Measurements from ENCODE around the gene CAMP. TPM values are rescaled to one million over a fixed set of nuclear protein-coding genes. Genes with fewer than 3 reads are reported as not detected.

Gene CAMP
- total RNA-seq, 3 donors from 2014 or later: 2.9 TPM; not detected in 2

DNA sequence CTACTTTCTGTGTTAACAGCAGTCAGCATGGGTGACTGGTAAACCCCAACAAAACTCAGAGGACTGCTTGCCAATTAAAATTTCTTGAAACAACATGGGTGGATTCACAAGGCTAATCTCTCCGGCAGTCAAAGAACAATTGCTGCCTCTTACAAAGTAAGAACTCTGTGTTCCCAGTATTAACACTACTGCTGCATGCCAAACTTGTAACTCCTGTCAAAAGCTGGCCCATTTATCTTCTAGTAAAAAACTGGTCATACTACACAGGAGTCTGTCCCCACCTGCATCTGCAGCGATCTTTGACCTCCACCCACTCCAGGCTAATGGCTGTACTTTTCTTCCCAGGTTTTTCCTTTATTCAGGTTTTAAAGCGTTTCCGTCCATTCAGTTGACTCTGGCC is 8.9 kb downstream of the CAMP start:
- Histone ChIP-seq H3K4me3 (no peak overlapping the region), H3K36me3 (no peaks in the 10 kb centered on the region), H3K4me1 (no peaks in the 10 kb centered on the region), H3K27ac (no peak overlapping the region), H3K27me3 (no peaks in the 10 kb centered on the region), H3K9me3 (no peaks in the 10 kb centered on the region)
- intact Hi-C loops (cut with DNase I; ENCODE audit: low total_unique reads): no loop called here
- TF ChIP-seq POLR2A (IDR thresholded peaks at IDR 0.05) (no peak), POLR2AphosphoS5 (IDR thresholded peaks at IDR 0.05) (no peak)
- TF ChIP-seq, protein P1, sequence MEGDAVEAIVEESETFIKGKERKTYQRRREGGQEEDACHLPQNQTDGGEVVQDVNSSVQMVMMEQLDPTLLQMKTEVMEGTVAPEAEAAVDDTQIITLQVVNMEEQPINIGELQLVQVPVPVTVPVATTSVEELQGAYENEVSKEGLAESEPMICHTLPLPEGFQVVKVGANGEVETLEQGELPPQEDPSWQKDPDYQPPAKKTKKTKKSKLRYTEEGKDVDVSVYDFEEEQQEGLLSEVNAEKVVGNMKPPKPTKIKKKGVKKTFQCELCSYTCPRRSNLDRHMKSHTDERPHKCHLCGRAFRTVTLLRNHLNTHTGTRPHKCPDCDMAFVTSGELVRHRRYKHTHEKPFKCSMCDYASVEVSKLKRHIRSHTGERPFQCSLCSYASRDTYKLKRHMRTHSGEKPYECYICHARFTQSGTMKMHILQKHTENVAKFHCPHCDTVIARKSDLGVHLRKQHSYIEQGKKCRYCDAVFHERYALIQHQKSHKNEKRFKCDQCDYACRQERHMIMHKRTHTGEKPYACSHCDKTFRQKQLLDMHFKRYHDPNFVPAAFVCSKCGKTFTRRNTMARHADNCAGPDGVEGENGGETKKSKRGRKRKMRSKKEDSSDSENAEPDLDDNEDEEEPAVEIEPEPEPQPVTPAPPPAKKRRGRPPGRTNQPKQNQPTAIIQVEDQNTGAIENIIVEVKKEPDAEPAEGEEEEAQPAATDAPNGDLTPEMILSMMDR (IDR thresholded peaks at IDR 0.05): no peak
- no peak for DNase-seq (ENCODE audit: low spot score in 2 of 2)

DNA sequence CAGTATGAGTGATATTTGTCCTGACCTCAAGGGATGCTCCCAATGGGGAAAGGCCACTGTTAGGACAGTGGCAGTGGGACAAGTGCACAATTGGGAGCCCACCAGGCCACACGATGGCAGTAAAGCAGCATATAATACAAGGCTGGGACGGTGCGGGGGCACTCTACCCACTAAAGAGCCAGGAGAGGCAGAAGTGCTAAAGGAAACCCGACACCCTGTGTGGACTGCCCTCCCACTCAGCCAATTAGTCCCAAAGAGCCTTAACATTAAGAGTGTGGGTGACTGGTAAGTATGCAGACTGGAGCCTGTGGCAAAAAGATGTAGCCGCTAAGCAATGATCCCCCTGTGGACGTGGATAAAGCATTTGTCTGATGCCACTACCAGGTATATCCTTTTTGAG is 9.4 kb downstream of the CAMP start:
- Histone ChIP-seq H3K36me3 (no peaks in the 10 kb centered on the region), H3K27ac (no peak overlapping the region), H3K4me3 (no peak overlapping the region), H3K27me3 (no peaks in the 10 kb centered on the region), H3K9me3 (no peaks in the 10 kb centered on the region), H3K4me1 (no peaks in the 10 kb centered on the region)
- intact Hi-C loops (cut with DNase I; ENCODE audit: low total_unique reads): no loop called here
- TF ChIP-seq, protein P1 (IDR thresholded peaks at IDR 0.05): peak; percentile 14 to 57 (median 56)
- TF ChIP-seq POLR2A (IDR thresholded peaks at IDR 0.05) (no peak), POLR2AphosphoS5 (IDR thresholded peaks at IDR 0.05) (no peak)
- peak; percentile 64 to 66 for DNase-seq (ENCODE audit: low spot score in 2 of 2)

DNA sequence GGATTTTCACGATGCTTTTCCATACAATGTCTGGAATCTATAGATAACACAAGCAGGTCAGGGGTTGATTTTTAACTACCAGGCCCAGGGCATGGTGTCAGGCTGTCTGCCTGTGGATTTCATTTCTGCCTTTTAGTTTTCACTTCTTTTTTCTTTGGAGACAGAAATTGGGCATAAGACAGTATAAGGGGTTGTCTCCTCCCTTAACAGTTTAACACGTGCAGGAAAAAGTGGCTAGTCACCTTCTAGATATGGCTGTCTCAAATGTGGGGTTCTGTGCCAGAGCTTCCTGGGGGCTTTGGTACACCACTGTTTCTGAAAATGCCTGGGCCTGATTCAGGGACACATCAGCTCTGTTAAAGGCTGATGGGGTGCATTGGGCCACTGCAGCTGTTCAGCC is 10.2 kb downstream of the CAMP start:
- TF ChIP-seq, protein P1 (IDR thresholded peaks at IDR 0.05): no peak
- no peak for TF ChIP-seq POLR2AphosphoS5 (IDR thresholded peaks at IDR 0.05)
- no peak for TF ChIP-seq POLR2A (IDR thresholded peaks at IDR 0.05)
- intact Hi-C loops (cut with DNase I; ENCODE audit: low total_unique reads): no loop called here
- DNase-seq (ENCODE audit: low spot score in 2 of 2): no peak
- Histone ChIP-seq H3K27me3 (no peaks in the 10 kb centered on the region), H3K36me3 (no peaks in the 10 kb centered on the region), H3K4me3 (no peak overlapping the region), H3K27ac (no peak overlapping the region), H3K4me1 (no peaks in the 10 kb centered on the region), H3K9me3 (no peaks in the 10 kb centered on the region)

DNA sequence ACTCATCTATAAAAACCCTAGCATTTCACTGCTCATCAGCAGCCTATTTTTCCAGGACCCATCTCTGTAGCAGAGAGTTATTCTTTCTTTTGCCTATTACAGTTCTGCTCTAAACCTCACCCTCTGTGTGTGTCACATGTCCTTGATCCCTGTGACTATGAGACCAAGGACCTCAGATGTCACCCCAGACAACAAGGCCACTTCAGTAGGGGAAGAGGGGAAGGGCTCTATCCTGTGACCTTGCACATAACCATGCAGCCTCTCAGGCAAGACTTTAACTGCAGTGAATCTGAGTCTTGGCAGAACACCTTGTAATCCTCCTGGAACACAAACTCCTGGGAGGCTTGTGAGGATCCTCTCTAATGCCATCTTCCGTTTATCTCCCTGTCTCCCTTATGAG is 13.2 kb downstream of the CAMP start:
- peak overlapping the region in 1 of 2 donors; percentile 57 for H3K27ac ChIP-seq
- TF ChIP-seq POLR2AphosphoS5 (IDR thresholded peaks at IDR 0.05) (no peak), POLR2A (IDR thresholded peaks at IDR 0.05) (no peak)
- TF ChIP-seq, protein P1 (IDR thresholded peaks at IDR 0.05): no peak
- no peaks in the 10 kb centered on the region for H3K4me1 ChIP-seq
- no peaks in the 10 kb centered on the region for H3K27me3 ChIP-seq
- H3K9me3 ChIP-seq: no peaks in the 10 kb centered on the region
- H3K4me3 ChIP-seq: no peak overlapping the region
- H3K36me3 ChIP-seq: no peaks in the 10 kb centered on the region
- no peak for DNase-seq (ENCODE audit: low spot score in 2 of 2)
- intact Hi-C loops (cut with DNase I; ENCODE audit: low total_unique reads): no loop called here

DNA sequence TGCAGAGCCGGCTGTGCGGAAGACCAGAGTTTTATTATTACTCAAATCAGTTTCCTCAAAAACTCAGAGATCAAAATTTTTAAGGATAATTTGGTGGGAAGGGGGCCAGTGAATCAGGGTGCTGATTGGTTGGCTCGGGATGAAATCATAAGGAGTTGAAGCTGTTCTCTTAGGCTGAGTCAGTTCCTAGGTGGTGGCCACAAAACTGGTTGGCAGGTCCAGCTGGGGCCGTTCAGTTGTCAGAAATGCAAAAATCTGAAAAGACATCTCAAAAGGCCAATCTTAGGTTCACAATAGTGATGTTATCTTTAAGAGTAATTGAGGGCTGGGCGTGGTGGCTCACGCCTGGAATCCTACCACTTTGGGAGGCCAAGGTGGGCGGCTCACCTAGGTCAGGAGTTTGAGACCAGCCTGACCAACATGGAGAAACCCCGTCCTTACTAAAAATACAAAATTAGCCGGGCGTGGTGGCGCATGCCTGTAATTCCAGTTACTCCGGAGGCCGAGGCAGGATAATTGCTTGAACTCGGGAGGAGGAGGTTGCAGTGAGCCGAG is 15.3 kb downstream of the CAMP start:
- Histone ChIP-seq H3K27me3 (no peaks in the 10 kb centered on the region), H3K27ac (no peak overlapping the region), H3K36me3 (no peaks in the 10 kb centered on the region), H3K9me3 (no peaks in the 10 kb centered on the region), H3K4me3 (no peak overlapping the region), H3K4me1 (no peaks in the 10 kb centered on the region)
- DNase-seq (ENCODE audit: low spot score in 2 of 2): no peak
- intact Hi-C loops (cut with DNase I; ENCODE audit: low total_unique reads): no loop called here
- TF ChIP-seq, protein P1 (IDR thresholded peaks at IDR 0.05): no peak
- TF ChIP-seq POLR2A (IDR thresholded peaks at IDR 0.05): no peak
- TF ChIP-seq POLR2AphosphoS5 (IDR thresholded peaks at IDR 0.05): no peak
